ENCODE data around the gene PHACTR4.

- TF ChIP-seq POLR2A (IDR thresholded peaks at IDR 0.05; ENCODE audit: extremely low read depth, insufficient read length) (no peak), CTCF (IDR thresholded peaks at IDR 0.05; ENCODE audit: low read depth, low read length) (no peak)
Observed at GRCh38 chr1:28517649-28517999, 148.1 kb downstream of the PHACTR4 start.
